ENCODE data around the gene GLB1L3.

GLB1L3 gene

DNA sequence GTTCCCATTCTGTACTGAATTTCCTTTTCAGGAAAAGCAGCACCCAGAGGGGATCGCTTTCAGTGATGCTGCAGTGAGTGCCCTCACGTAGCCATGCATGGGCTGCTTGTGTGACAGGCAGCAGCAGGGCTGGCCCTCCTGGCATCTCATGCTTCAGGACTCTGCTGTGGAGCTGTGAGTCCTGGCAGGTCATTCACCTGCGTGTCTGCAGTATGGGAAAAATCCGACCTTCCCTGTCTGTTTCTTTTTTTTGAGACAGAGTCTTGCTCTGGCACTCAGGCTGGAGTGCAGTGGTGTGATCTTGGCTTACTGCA, 69.0 kb downstream of the GLB1L3 start:
- DNase-seq: no peak

DNA sequence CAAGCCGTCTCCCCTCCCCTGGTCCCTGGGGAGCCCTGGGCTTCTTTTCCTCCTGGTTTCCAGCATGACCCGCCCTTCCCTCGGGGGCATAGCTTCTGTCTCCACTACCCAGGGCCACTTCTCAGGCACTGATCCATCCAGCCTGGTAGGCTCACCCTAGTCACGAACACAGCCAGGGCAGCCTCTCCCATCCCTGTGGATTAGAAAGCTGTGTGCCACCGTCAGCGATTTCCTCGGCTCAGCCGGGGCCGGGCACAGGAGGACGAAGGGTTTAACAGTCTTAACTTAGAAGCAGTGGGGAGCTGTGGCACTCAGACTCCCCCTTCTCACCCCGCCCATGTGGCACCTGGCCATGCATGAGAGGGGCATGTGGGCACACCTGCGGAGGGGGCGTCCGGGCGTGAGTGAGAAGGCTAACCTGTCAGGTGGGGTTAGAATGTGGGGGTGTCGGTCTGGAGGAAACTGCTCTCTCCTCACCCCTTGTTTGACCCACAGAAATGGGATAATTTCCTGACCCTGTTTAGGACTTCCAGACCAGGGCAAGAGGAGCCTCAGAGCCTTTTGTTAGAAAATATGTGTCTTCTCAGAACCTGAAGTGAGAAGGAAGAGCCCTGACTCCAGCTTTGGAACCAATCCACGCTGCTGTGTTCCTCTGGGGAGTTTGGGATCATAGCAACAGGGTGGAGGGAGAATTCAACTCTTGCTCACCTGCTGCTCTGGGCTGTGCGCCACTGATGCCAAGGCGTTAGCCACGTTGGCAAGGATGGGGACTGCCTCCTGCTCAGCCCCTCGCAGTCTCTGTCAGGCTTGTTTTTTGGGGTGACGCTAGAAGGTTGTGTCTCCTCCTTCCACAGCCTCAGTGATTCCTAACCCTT, 70.2 kb downstream of the GLB1L3 start:
- no peak for DNase-seq

DNA sequence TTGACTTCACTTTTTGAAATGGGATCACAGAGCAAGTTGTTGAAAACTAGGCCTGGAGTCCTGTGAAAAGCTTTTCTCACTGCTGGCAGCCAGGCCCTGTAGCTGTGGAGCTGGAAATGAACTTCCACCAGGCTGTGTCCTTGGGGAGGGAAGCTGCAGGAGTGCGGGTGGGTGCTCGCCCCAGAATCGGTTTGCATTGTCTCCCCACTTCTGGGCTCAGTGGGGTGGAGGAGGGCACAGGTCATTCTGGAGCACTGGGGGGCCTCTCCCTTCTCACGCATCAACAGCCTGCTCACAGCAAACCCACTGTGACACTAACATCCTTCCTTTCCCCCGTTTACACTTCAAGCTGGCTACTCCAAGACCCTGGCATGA, 70.8 kb downstream of the GLB1L3 start:
- DNase-seq: no peak

DNA sequence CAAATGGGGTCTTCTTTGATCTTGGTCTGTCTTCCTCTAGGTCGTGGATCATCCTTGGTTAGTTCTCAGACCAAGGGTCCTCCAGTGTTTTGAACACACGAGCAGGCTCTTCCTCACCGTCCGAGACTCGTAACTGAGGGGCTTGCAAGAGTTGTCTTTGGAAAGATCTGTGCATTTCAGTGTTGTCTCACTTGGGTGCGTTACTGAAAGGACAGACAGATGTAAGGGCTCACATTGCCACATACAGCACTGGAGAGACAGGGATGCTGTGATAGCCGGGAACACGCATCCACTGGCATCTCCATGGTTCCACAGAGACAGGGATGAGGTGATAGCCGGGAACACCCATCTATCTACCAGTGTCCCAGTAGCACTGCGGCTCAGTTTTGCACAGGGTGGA, 71.3 kb downstream of the GLB1L3 start:
- no peak for DNase-seq

DNA sequence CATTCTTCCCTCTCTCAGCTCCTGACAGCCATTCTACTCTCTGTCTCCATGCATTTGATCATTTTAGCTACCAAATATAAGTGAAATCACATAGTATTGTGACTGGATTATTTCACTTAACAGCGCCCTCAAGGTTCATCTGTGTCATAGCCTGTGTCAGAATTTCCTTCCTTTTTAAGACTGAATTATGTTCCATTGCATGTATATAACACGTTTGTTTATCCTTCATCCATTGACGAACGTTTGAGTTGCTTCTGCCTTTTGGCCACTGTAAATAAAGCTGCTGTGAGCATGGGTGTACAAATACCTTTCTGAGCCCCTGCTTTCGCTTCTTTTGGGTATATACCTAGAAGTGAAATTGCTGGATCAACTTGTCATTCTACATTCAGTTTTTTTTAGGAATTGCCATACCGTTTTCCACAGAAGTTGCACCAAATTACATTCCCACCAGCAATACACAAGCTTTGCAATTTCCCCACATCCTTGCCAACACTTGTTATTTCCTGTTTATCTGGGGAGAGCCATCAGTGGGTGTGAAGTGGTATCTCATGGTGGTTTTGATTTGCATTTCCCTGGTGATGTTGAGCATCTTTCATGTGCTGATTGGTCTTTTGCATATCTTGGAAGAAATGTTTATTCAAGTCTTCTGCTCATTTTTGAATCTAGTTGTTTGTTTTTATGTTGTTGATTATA, 73.1 kb downstream of the GLB1L3 start:
- no peak for DNase-seq

DNA sequence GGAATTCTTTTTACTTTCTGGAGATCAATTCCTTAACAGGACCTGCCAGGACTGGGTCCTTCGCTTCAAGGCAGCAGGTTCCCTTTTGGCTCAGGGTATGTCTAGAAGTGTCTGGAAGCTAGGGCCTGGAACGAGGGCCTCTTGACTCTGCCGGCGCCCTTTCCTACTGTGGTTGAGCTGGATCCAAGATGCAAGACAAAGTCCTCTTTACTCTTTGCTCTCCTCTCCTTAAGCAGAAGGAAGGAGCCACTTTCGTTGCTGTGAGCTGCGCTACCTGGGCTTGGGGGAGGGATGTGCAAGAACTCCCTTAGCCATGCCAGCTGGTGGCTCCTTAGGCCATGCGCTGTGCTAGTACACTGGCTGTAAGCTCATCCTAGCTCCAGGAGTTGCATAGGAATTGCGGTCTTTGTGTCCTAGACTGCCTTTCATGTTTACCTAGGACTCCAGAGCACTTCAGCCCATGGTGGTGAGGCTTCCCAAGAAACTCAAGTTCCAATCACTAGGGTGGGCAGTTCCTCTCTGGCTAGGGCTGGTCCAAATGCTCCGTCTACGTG, 73.7 kb downstream of the GLB1L3 start:
- DNase-seq: no peak

DNA sequence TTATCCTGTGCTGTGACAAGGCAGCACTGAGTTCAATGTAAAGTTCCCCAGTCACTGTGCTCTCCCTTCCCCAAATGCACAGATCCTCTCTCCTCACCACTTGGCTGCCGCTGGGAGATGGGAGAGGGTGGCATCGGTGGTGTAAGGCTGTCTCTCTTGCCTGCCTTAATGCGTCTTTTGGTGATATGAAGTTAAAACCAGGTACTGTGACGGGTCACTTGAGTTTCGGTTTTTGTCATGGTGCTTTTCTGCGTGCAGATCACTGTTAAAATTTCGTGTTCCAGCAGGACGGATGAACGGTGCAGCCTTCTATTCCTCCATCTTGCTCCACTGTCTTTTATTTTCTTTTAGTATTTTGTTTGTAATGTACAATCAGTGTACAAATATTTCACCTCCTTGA, 74.2 kb downstream of the GLB1L3 start:
- no peak for DNase-seq

DNA sequence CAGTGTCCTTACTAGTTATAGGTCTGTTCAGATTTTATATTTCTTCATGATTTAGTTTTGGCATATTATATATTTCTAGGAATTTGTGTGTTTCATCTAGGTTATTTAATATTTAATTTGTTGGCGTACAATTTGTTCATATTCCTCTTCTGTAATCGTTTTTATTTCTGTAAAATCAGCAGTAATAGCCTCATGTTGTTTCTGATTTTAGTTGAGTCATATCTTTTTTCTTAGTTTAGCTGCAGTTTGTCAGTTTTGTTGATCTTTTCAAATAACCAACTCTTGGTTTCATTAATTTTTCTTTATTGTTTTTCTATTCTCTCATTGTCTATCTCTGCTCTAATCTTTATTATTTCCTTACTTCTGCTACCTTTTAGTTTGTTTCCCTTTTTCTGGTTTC, 75.9 kb downstream of the GLB1L3 start:
- no peak for DNase-seq

DNA sequence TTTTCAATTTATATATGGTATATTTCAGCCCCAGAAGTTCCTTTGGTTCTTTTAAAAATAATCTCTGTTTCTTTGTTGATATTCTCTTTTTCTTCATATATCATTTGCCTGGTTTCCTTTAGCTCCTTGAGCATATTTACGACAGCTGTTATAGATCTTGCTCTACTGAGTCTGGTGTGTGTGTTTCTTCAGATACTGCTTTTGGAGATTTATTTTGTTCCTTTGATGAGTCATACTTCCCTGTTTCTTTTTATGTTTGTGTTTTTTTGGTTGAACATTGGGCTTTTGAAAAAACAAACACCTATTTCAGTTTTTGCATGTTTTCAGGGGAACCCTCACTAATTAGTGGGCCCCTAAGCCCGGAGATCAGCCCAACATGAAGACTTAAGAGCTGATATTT, 79.0 kb downstream of the GLB1L3 start:
- no peak for DNase-seq

DNA sequence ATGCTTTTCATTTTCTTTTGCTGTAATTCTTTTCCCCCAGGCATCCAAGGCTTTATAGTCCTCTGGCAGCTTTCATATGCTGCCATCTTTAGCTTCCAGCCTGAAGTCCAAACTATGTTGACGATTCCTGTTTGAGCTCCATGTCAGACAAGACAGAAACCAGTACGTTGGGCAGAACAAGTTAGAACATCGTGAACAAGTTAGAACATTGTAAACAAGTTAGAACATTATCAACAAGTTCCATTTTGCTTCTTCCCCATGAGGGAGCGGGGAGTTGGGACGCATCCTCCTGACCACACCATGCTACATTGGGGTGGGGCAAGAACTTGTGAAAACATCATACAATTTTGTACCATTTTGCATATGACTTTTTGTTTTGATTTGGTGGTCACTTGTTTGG, 79.5 kb downstream of the GLB1L3 start:
- no peak for DNase-seq

DNA sequence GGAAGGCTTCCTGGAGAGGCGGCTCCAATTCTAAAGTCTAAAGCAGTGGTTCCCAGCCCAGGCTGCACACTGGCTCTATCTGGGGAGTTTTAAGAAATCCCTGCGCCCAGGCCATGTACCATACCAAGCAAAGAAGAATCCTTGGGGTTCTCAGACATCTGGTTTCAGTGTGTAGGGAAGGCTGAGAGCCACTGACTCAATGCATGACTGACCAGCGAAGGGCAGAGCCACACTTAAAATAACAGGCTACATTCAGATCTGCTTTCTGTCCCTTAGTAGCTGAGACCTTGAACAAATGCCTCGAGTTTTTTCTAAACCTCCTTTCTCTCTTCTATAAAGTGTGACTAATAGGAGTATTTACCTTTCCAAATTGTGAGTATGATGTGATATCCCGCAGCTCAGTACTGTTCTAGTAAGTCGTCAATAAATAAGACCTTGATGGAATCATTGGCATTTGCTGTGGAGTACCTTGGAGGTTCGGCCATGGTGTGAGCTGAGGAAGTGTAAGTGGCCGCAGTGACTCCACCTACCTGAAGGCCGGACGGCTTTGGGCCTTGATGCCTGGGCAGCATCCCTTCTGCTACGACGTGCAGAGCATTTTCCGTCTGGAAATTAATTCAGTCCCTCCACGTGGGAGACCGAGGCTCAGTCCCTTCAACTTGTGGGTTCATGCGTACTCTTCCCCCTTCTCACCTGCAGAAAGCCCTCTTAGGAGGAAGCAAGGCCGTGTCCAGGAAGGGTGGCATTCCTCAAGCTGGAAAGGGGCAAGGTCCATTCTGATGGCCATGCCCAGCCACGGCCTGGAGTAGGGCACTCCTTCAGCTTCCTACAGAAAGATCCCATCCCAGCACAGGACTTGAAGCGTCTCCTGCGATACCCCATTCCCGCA, 80.7 kb downstream of the GLB1L3 start:
- DNase-seq: no peak

DNA sequence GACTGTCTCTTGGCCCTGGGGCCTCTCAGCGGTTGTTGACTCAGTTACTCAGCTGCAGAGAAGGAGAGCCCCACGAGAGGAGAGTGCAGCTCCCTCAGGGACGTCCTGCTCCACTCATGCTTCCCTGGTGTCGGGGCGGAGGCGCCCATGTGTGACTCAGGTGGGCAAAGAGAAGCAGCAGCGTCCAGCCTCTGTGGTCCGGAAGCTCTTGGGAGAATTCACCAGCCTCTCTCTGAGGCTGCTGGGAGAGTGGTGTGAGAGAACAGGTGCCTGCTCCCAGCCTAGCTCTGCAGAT, 81.3 kb downstream of the GLB1L3 start:
- DNase-seq: no peak

DNA sequence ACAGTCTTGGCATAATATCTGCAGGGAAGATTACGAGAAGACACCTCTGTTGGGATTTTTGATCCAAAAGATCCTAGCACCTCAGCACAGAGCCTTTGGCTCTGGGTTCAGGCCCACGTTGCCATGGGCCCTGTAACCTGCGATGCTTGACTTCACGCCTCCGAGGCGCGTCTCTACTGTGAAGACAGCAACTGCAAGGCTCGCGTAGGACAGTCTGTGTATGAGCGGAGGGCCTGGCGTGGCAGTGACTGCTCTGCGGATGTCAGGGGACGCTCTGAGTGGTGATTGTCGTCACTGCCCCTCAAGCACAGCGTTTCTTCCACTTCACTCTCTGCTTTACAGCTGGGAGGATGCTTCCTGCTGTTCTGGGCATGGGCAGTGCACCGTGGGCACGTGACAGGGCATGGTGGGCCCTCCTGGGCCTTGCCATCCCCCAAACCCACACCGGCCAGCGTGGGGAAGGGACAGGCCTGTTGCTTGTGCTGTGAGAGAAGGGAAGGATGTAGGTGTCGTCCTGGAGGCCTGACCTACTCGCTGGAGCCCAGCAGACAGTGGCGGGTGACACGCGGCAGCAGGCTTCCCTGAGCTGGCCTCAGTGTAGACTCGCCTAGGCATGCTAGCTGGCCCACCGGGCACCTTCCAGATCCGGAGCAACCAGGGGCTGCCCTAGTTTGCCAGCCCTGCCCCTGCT, 82.1 kb downstream of the GLB1L3 start:
- DNase-seq: no peak

DNA sequence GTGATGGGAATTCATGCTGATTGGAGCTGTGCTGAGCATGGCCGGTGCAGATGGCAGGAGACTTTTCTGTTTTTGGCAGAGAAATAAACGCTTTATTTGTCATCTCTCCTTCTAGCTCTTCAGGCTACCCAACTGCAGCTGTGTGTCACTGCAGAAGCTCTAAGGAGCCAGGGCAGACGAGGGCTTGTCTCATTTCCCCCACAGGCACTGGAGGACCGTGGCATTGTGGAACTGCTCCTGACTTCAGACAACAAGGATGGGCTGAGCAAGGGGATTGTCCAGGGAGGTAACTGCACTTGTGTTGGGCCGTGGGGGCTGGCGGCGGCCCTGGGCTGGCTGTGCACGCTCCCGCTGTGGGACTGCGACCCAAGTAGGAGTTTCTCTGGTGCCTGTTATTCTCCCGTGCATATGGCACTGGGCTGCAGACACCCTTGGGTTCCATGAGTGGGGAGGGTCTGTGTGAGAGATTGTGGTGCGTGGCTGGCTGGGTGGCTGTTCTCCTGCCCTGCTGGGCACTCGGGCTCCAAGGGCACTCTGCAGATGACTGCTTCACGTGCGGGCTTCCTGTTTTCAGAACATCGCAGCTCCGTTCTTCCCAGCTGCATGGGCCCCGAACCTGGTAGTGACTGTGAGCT, 82.8 kb downstream of the GLB1L3 start:
- no peak for DNase-seq

DNA sequence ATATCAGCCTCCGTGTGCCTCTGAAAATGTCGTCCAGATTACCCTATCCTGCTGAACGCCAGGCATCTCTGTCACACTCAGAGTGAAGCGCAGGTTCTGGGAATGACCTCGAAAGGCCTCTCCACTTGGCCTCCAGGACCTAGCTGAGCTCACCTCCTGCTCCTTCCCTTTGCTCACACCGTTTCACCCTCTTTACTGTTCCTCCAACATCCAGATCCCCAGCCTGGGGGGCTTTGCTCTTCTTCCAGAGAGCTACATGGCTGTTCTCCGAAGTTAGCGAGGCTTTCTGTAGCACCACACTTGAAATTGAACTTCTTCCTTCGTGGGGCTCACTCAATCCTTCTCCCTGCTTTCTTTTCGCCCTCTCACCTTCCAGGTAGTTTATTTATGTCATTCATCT, 83.5 kb downstream of the GLB1L3 start:
- no peak for DNase-seq

DNA sequence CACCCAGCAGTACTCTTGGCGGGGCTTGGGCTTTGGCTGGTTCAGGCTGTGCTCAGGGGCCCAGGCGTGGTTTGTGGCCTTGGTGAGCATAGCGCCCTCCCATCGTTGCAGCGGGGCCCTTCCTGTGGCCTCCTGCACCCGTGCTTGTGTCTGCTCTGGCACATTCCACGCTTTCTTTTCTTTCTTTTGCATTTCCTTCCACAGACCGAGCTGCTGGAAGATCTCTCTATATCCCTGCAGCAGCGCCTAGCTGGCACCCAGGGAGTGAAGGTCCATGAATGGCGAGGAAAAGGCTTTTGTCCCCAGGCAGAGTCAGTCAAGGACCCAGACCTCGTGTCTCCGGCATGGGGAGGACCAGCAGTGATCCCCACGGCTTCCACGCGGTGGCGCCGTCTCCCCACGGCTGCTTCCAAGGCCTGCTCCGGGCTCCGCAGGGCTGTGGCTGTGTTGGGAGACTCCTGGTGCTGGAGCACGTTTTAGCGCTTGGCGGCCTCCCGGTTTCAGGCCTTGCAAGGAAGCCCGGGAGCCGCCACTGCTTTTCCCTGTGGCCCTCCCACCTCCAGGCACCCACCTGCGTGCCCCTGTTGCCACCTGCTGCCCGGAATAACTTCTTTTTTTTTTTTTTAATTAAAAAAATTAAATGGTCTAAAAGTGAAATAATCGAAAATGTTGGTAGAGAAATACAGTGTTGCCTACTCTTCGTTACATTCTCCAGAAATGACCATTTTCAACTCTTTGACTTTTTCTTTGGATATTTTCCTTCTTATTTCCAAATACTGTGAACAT, 84.1 kb downstream of the GLB1L3 start:
- peak; percentile 52 for DNase-seq

DNA sequence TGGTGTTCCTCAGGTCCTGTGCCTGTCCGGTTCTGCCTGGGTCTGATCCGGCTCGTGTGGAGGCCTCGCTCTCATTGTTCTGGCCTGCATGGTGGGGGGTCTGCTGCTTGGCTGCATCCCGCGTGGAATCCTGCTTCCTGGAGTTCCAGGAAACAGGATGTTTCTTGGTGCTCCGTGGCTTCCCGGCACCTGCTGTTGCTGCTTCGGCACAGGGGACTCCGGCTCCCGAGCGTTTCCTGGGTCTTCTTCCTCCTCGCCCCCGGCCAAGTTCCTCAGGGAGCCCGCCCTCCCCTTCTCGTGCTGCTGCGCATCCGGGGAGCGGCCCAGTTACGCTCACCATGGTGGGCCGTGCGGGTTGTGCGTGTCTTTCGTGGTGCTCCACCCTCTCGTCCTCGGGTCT, 85.5 kb downstream of the GLB1L3 start:
- DNase-seq: no peak

DNA sequence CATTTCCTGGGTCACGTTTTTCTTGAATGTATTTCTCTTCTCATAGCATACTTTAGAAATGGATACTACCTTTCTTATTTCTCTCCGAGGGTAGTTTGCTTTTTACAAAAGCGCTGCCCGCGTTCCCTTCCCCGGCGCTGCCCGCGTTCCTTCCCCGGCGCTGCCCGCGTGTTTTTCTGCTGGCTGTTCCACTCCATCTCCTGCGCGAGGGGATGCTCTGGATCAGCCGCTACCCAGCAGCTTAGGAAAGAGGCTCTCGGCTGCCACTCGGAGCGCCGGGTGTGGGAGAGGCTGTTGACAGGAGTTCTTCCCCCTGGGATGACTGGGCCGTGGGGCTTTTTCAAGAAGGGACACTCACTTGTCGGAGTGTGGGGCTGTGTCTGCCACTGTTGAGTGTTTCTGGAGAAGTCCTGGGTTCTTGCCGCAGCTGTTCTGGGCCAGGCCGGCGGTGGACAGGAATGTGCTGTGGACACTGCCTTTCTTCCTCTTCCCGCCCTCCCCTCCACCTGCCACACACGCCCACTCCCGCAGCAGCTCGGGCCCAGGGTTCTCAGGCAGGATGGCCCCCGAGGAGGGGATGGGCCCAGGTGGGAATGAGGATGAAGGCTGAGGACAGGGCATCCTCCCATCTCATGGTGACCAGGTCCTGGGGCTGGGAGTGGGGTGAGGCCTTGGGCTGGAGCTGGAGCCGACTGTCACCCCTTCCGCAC, 86.2 kb downstream of the GLB1L3 start:
- no peak for DNase-seq

DNA sequence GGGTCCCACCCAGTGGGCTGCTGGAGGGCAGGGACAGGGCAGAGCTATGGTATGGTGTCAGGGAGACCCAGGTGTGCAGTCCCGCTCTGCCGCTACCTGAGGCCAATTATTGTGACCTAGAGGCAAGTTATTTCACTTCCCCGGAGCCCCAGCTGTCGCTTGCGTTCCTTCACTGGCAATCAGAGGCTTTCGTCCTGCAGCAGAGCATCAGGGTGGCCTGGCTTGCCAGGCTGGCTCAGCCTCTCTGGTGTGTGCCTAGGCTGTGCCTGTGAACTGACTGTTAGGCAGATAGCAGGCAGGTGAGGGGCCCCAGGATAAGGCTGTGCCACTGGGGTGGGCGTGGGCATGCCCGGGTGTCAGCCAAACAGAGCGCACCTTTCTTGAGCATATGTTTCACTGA, 87.0 kb downstream of the GLB1L3 start:
- no peak for DNase-seq

DNA sequence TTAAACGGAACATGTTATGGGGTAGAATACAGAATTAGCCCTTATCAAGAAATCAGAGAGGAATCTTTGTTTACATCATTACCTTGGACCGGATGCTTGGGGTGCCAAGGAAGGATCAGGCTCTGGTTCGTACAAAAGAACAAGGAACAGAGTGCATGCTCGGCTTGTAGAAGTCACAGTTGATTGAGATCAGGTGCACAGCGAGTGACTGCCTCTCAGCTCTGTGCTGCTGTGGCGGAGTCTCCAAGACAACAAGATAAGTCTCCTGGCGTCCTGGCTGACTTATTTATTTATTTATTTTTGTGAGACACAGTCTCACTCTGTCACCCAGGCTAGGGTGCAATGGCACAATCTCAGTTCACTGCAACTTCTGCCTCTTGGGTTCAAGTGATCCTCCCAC, 87.4 kb downstream of the GLB1L3 start:
- DNase-seq: no peak

DNA sequence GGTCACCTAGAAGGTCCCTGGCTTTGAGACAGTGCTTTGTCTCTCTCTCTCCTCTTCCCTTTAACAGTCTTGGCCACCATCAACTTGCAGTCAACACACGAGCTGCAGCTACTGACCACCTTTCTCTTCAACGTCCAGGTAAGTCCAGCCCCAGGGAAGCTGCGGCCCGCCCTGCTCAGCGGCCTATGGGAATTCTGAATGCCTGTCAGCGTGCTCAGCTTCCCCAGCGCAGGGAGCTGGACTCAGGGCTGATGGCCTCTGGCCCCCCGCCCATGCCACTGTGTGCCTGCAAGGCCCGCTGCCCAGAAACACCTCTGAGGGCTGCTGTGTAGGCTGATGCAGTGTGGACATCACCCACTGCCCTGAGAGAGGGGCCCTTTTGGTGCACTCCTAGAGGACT, 88.1 kb downstream of the GLB1L3 start:
- no peak for DNase-seq

Measured in effector CD4-positive, alpha-beta T cell (primary cell).